SK-N-MC (cell line): ENCODE measurements around the gene ZNF184.

Experiments used
- EZH2 ChIP-seq: fragments of 200-600 bp; sonication (generic); IDR thresholded peaks from one replicate; pipeline ENCODE4 v1.6.1; 2017; ENCODE audit warnings: antibody characterized with exemption
- POLR2AphosphoS5 ChIP-seq: IDR thresholded peaks from 2 replicates; pipeline ENCODE4 v1.6.1; 2012; ENCODE audit warnings: mild to moderate bottlenecking, low read depth, low read length, borderline replicate concordance

DNA sequence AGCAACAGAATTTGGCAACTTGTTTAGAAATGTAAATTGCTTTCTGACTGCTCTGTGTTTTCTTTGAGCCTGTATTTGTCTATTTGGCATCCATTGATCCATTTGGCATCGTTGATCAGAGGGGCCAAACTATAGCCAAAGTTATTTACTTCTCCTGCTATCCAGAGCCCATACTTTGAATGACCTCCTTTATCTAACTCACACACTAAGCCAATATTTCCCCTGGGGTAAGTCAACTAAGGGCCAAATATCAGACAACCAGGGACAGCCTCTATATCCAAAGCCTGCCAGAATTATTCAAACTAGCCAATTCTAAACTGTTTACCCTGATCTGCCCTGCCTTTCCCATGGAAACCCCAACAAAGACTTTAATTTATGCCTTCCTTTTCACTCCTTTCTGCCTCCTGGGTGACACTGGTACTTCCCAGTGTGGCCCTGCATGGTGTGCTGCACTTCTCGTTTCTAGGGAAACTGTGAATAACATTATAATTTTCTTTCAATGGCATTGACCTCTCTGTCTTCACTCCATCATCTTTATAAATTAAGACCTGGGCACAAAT lies 19.8 kb upstream of the ZNF184 start:
- TF ChIP-seq POLR2AphosphoS5: no peak
- TF ChIP-seq EZH2: no peak
